Gastrocnemius medialis (tissue), 4 donors: Measurements from ENCODE around the gene REEP1.

Experiments used
- POLR2A ChIP-seq, 2 donors: fragments of 450-650 bp; IDR thresholded peaks; one replicate each; pipeline ENCODE4 v1.6.1; 2017; ENCODE audit warnings: antibody characterized with exemption in 2 of 2, mild to moderate bottlenecking in 2 of 2, moderate library complexity in 2 of 2
- TF ChIP-seq, protein P1 (sequence below), 5 experiments: fragments of 450-650 bp in 3 of 5; fragments of 200-600 bp in 2 of 5; sonication (generic) in 2 of 5; IDR thresholded peaks in 4 of 5; conservative IDR thresholded peaks in 1 of 5; 1 replicate in 4 of 5; 2 replicates in 1 of 5; pipeline ENCODE4 v1.5.1; 2016 to 2019; ENCODE audit warnings: antibody characterized with exemption in 5 of 5, mild to moderate bottlenecking in 3 of 5, moderate library complexity in 3 of 5

DNA sequence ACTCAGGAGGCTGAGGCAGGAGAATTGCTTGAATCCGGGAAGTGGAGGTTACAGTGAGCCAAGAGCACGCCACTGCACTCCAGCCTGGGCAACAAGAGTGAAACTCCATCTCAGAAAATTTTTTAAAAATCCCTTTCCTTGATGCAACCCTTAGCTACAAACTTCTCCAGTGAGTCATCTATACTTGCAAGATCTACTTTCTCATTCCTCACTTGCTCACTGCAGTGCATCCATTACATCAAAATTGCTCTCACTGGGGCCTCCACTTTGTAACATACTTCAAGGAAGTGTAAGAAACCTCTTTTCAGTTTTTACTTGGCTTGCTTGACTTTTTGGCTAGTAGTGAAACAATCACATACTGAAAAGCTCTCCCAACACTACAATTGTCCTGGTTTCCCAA lies 65.3 kb downstream of the REEP1 start:
- TF ChIP-seq, protein P1, sequence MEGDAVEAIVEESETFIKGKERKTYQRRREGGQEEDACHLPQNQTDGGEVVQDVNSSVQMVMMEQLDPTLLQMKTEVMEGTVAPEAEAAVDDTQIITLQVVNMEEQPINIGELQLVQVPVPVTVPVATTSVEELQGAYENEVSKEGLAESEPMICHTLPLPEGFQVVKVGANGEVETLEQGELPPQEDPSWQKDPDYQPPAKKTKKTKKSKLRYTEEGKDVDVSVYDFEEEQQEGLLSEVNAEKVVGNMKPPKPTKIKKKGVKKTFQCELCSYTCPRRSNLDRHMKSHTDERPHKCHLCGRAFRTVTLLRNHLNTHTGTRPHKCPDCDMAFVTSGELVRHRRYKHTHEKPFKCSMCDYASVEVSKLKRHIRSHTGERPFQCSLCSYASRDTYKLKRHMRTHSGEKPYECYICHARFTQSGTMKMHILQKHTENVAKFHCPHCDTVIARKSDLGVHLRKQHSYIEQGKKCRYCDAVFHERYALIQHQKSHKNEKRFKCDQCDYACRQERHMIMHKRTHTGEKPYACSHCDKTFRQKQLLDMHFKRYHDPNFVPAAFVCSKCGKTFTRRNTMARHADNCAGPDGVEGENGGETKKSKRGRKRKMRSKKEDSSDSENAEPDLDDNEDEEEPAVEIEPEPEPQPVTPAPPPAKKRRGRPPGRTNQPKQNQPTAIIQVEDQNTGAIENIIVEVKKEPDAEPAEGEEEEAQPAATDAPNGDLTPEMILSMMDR (IDR thresholded peaks at IDR 0.05 in 4 of 5, conservative IDR thresholded peaks at IDR 0.05 in 1 of 5): no peak
- no peak for TF ChIP-seq POLR2A (IDR thresholded peaks at IDR 0.05)
